PFSK-1 (cell line): ENCODE results near the gene RYR2.

Experiments
- FOXP2 ChIP-seq: optimal IDR thresholded peaks from 2 replicates; pipeline ENCODE3; 2011; ENCODE audit warnings: borderline replicate concordance, control low read depth, inconsistent platforms; ENCODE audit not compliant: insufficient read depth; ENCODE audit errors: extremely low read length, extremely low read depth
- POLR2AphosphoS5 ChIP-seq: IDR thresholded peaks from 2 replicates; pipeline ENCODE4 v1.6.1; 2012; ENCODE audit warnings: low read depth, mild to moderate bottlenecking, control low read depth, low read length, moderate library complexity
- SIN3A ChIP-seq: IDR thresholded peaks from 2 replicates; pipeline ENCODE4 v1.6.1; 2012; ENCODE audit warnings: mild to moderate bottlenecking, low read length, moderate library complexity, borderline replicate concordance; ENCODE audit not compliant: insufficient read depth
- TAF1 ChIP-seq: IDR thresholded peaks from 2 replicates; pipeline ENCODE4 v1.6.1; 2012; ENCODE audit warnings: low read length, control low read depth, borderline replicate concordance; ENCODE audit not compliant: insufficient read depth
- TF ChIP-seq, protein P1 (sequence below), 2 experiments: IDR thresholded peaks; 2 replicates each; pipeline versions ENCODE4 v1.6.1 to v1.8.0; 2011 to 2012; ENCODE audit warnings: low read depth in 2 of 2, low read length in 2 of 2, control low read depth in 1 of 2, inconsistent platforms in 1 of 2, mild to moderate bottlenecking in 1 of 2, moderate library complexity in 1 of 2; ENCODE audit not compliant: insufficient read depth in 1 of 2

DNA sequence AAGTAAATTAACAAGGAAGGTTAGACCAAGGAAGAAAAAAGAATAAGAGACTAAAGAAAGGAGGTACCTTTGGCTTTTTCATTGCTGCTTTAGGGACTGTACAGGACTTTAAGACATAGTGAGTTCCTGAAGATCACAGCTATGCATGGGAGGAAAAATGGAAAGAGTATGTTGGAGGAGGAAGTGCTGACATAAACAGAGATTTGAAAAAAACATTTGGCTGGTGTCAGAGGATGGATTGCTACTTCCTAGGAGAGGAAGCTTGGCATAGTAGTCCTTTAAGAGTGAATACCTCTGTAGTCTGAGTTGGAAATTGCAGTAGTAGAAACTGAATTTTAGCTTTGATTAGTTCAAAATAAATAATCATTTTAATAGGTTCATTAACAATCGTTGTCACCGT, 398.4 kb downstream of the RYR2 start:
- TF ChIP-seq POLR2AphosphoS5 (no peak), TAF1 (no peak), SIN3A (no peak), FOXP2 (no peak)
- TF ChIP-seq, protein P1, sequence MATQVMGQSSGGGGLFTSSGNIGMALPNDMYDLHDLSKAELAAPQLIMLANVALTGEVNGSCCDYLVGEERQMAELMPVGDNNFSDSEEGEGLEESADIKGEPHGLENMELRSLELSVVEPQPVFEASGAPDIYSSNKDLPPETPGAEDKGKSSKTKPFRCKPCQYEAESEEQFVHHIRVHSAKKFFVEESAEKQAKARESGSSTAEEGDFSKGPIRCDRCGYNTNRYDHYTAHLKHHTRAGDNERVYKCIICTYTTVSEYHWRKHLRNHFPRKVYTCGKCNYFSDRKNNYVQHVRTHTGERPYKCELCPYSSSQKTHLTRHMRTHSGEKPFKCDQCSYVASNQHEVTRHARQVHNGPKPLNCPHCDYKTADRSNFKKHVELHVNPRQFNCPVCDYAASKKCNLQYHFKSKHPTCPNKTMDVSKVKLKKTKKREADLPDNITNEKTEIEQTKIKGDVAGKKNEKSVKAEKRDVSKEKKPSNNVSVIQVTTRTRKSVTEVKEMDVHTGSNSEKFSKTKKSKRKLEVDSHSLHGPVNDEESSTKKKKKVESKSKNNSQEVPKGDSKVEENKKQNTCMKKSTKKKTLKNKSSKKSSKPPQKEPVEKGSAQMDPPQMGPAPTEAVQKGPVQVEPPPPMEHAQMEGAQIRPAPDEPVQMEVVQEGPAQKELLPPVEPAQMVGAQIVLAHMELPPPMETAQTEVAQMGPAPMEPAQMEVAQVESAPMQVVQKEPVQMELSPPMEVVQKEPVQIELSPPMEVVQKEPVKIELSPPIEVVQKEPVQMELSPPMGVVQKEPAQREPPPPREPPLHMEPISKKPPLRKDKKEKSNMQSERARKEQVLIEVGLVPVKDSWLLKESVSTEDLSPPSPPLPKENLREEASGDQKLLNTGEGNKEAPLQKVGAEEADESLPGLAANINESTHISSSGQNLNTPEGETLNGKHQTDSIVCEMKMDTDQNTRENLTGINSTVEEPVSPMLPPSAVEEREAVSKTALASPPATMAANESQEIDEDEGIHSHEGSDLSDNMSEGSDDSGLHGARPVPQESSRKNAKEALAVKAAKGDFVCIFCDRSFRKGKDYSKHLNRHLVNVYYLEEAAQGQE (IDR thresholded peaks at IDR 0.05; ENCODE audit: insufficient read depth in 1 of 2, low read depth in 2 of 2, low read length in 2 of 2), result no peak
